Panc1 (cell line): Measurements from ENCODE around the gene OR13A1. TPM values are rescaled to one million over a fixed set of nuclear protein-coding genes. Genes with fewer than 3 reads are reported as not detected.

Experiments used
- ATAC-seq: fragments of 200-7000 bp; cut with Tn5 transposase; 2 replicates; pipeline ENCODE4 v1.9.1; 2020; ENCODE audit warnings: mild to moderate bottlenecking, moderate library complexity
- BruUV-seq: library from RNA; stranded (reverse); fragments of 400-500 nt; replicated peaks from 2 replicates; lab custom pipeline; 2021; lab: Mats Ljungman, UMichigan
- CTCF ChIA-PET: fragments of 300-600 bp; sonication (Branson Sonifier 250); formaldehyde crosslinking; loops from one replicate; lab custom pipeline; 2022; ENCODE audit warnings: antibody characterized with exemption; lab: Charles Lee
- POLR2A ChIA-PET: fragments of 300-600 bp; sonication (Branson Sonifier 250); formaldehyde crosslinking; loops from one replicate; lab custom pipeline; 2022; ENCODE audit warnings: antibody characterized with exemption; lab: Charles Lee
- DNase-seq: peaks from one replicate; pipeline ENCODE4 v3.0.0-alpha.2; 2010; ENCODE audit warnings: low read depth, low spot score
- H3K27ac ChIP-seq: 2 replicates; pipeline ENCODE4 v1.5.1; 2011; ENCODE audit warnings: mild to moderate bottlenecking, low read length, inconsistent platforms
- H3K27me3 ChIP-seq: fragments of 200-500 bp; sonication (Bioruptor generic); 2 replicates; pipeline ENCODE4 v1.6.0; 2014; ENCODE audit warnings: low read length, inconsistent platforms; ENCODE audit not compliant: control insufficient read depth, insufficient read depth
- H3K36me3 ChIP-seq: fragments of 200-500 bp; sonication (Bioruptor generic); 2 replicates; pipeline ENCODE4 v1.5.1; 2014; ENCODE audit warnings: inconsistent platforms, mild to moderate bottlenecking, low read length, moderate library complexity; ENCODE audit not compliant: control insufficient read depth, insufficient read depth
- H3K4me1 ChIP-seq: 2 replicates; pipeline ENCODE4 v1.5.1; 2011; ENCODE audit warnings: inconsistent platforms, mild to moderate bottlenecking, low read length, moderate library complexity; ENCODE audit not compliant: control insufficient read depth, insufficient read depth
- H3K4me3 ChIP-seq, 2 experiments: 2 replicates each; pipeline ENCODE4 v1.5.1; 2011 to 2012; ENCODE audit warnings: low read depth in 2 of 2, low read length in 2 of 2, mild to moderate bottlenecking in 2 of 2, inconsistent platforms in 1 of 2, moderate library complexity in 1 of 2
- H3K9me3 ChIP-seq: fragments of 200-500 bp; sonication (Bioruptor generic); 2 replicates; pipeline ENCODE4 v1.5.1; 2014; ENCODE audit warnings: low read depth, mild to moderate bottlenecking, inconsistent platforms, low read length, moderate library complexity; ENCODE audit not compliant: control insufficient read depth, insufficient read depth
- POLR2AphosphoS5 ChIP-seq: IDR thresholded peaks from 2 replicates; pipeline ENCODE4 v1.6.1; 2012; ENCODE audit warnings: mild to moderate bottlenecking, low read depth, low read length, moderate library complexity
- SIN3A ChIP-seq: IDR thresholded peaks from 2 replicates; pipeline ENCODE4 v1.6.1; 2012; ENCODE audit warnings: low read depth, mild to moderate bottlenecking, low read length, moderate library complexity, borderline replicate concordance; ENCODE audit not compliant: insufficient read depth
- TCF7L2 ChIP-seq: IDR thresholded peaks from 2 replicates; pipeline ENCODE4 v1.6.1; 2011; ENCODE audit warnings: mild to moderate bottlenecking, low read depth, low read length, inconsistent platforms
- in situ Hi-C: cut with HindIII; loops from 2 replicates; pipeline ENCODE4 v1.10.0; 2016; ENCODE audit warnings: low sequenced_read_pairs, low pct_unique_long_range_greater_than_20kb
- intact Hi-C: fragments of 100-400 bp; cut with micrococcal nuclease; formaldehyde crosslinking; loops from one replicate; pipeline ENCODE4 v1.10.0; 2022; ENCODE audit not compliant: unreplicated experiment
- total RNA-seq: library from RNA; stranded (reverse); gene quantifications from one replicate; pipeline ENCODE4 v1.2.1, GENCODE V29; 2021; ENCODE audit not compliant: unreplicated experiment
- TF ChIP-seq, protein P1 (sequence below), 2 experiments: IDR thresholded peaks; 2 replicates each; pipeline ENCODE4 v1.6.1; 2011 to 2012; ENCODE audit warnings: low read depth in 2 of 2, control low read depth in 1 of 2, low read length in 1 of 2, mild to moderate bottlenecking in 1 of 2, moderate library complexity in 1 of 2; ENCODE audit not compliant: insufficient read depth in 1 of 2
- TF ChIP-seq, protein P2 (sequence below): fragments of 450-650 bp; IDR thresholded peaks from 2 replicates; pipeline ENCODE4 v1.5.1; 2017; ENCODE audit warnings: mild to moderate bottlenecking

OR13A1 gene
- total RNA-seq, 1 experiment from 2014 or later = not detected

GRCh38 chr10:45257600-45257999 is 57.8 kb downstream of the OR13A1 start:
- H3K4me1 ChIP-seq = no peaks in the 10 kb centered on the region; the same call in 1 of the 2 replicates
- intact Hi-C loops (loop anchor here (10.0 kb wide), 1 partner anchor 167 kb away; no protein-coding TSS in a partner anchor), in situ Hi-C loops (no loop called here)
- no peaks in the 10 kb centered on the region; the same call in none of the 2 replicates for H3K36me3 ChIP-seq
- ChIA-PET CTCF (no interaction called here), POLR2A (no interaction called here)
- no peak overlapping the region for H3K27ac ChIP-seq
- no peak for DNase-seq
- no TSS peak for BruUV-seq
- H3K9me3 ChIP-seq = no peaks in the 10 kb centered on the region
- TF ChIP-seq, protein P1, sequence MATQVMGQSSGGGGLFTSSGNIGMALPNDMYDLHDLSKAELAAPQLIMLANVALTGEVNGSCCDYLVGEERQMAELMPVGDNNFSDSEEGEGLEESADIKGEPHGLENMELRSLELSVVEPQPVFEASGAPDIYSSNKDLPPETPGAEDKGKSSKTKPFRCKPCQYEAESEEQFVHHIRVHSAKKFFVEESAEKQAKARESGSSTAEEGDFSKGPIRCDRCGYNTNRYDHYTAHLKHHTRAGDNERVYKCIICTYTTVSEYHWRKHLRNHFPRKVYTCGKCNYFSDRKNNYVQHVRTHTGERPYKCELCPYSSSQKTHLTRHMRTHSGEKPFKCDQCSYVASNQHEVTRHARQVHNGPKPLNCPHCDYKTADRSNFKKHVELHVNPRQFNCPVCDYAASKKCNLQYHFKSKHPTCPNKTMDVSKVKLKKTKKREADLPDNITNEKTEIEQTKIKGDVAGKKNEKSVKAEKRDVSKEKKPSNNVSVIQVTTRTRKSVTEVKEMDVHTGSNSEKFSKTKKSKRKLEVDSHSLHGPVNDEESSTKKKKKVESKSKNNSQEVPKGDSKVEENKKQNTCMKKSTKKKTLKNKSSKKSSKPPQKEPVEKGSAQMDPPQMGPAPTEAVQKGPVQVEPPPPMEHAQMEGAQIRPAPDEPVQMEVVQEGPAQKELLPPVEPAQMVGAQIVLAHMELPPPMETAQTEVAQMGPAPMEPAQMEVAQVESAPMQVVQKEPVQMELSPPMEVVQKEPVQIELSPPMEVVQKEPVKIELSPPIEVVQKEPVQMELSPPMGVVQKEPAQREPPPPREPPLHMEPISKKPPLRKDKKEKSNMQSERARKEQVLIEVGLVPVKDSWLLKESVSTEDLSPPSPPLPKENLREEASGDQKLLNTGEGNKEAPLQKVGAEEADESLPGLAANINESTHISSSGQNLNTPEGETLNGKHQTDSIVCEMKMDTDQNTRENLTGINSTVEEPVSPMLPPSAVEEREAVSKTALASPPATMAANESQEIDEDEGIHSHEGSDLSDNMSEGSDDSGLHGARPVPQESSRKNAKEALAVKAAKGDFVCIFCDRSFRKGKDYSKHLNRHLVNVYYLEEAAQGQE (IDR thresholded peaks at IDR 0.05; ENCODE audit: insufficient read depth in 1 of 2, low read depth in 2 of 2, low read length in 1 of 2) = no peak
- TF ChIP-seq SIN3A (no peak), TCF7L2 (no peak), POLR2AphosphoS5 (no peak)
- TF ChIP-seq, protein P2, sequence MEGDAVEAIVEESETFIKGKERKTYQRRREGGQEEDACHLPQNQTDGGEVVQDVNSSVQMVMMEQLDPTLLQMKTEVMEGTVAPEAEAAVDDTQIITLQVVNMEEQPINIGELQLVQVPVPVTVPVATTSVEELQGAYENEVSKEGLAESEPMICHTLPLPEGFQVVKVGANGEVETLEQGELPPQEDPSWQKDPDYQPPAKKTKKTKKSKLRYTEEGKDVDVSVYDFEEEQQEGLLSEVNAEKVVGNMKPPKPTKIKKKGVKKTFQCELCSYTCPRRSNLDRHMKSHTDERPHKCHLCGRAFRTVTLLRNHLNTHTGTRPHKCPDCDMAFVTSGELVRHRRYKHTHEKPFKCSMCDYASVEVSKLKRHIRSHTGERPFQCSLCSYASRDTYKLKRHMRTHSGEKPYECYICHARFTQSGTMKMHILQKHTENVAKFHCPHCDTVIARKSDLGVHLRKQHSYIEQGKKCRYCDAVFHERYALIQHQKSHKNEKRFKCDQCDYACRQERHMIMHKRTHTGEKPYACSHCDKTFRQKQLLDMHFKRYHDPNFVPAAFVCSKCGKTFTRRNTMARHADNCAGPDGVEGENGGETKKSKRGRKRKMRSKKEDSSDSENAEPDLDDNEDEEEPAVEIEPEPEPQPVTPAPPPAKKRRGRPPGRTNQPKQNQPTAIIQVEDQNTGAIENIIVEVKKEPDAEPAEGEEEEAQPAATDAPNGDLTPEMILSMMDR = no peak
- ATAC-seq = no peak
- peaks cover 20% of the 10 kb centered on the region for H3K27me3 ChIP-seq
- H3K4me3 ChIP-seq = no peak overlapping the region

DNA sequence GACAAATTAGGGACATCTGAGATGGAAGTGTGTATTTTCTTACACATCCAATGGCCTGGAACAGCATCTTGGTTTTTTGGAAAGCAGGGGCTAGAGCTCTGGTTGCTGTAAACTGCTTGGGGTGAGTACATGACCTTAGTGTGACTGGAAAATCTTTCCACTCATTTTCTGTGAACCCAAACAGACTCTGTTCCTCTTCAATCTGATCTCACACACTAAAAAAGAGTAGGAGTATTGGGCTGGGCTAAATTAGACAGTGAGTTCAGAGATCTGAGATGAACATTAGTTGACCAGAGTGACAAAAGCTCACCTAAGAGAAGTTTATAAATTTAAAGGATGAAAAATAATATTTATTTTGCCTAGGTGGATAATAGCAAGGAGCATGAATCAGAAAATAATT is 59.2 kb downstream of the OR13A1 start:
- H3K4me3 ChIP-seq = no peak overlapping the region
- intact Hi-C loops = loop anchor here (10.0 kb wide), 1 partner anchor 169 kb away; no protein-coding TSS in a partner anchor
- H3K27ac ChIP-seq = no peak overlapping the region
- in situ Hi-C loops = no loop called here
- ChIA-PET CTCF (interaction anchor here (0.7 kb wide), 1 partner anchor 47 kb away, joined by 9 read pairs; no protein-coding TSS in a partner anchor), POLR2A (no interaction called here)
- TF ChIP-seq TCF7L2 = no peak
- no peak for TF ChIP-seq SIN3A
- no peak for TF ChIP-seq POLR2AphosphoS5
- TF ChIP-seq, protein P2 = no peak
- no peaks in the 10 kb centered on the region; the same call in 1 of the 2 replicates for H3K4me1 ChIP-seq
- H3K36me3 ChIP-seq = no peaks in the 10 kb centered on the region; the same call in 1 of the 2 replicates
- BruUV-seq = no TSS peak
- H3K27me3 ChIP-seq = peaks cover 7% of the 10 kb centered on the region
- DNase-seq = no peak
- ATAC-seq = no peak
- H3K9me3 ChIP-seq = no peaks in the 10 kb centered on the region
